Heart right ventricle (tissue), 16 donors: Measurements from ENCODE around the gene TMEM62. TPM values are rescaled to one million over a fixed set of nuclear protein-coding genes. Genes with fewer than 3 reads are reported as not detected.

Experiments
- ATAC-seq, 8 donors: fragments of 200-7000 bp; cut with Tn5 transposase; one replicate each; pipeline ENCODE4 v1.9.1; 2020; ENCODE audit warnings: mild to moderate bottlenecking in 8 of 8, moderate library complexity in 8 of 8, moderate number of reproducible peaks in 1 of 8
- DNase-seq, 2 donors: peaks; one replicate each; pipeline ENCODE4 v3.0.0-alpha.2; 2020
- H3K27ac ChIP-seq, 10 donors: fragments of 200-600 bp; sonication (generic) in 2 of 10; one replicate each; pipeline versions ENCODE4 v1.5.0 to v1.8.0; 2020 to 2022; ENCODE audit warnings: mild to moderate bottlenecking in 3 of 10
- H3K27me3 ChIP-seq, 7 donors: fragments of 200-600 bp; one replicate each; pipeline ENCODE4 v1.8.0; 2021 to 2022; ENCODE audit warnings: mild to moderate bottlenecking in 2 of 7
- H3K36me3 ChIP-seq, 9 donors: fragments of 200-600 bp; sonication (generic) in 1 of 9; one replicate each; pipeline versions ENCODE4 v1.5.0 to v1.8.0; 2020 to 2022; ENCODE audit warnings: mild to moderate bottlenecking in 2 of 9
- H3K4me1 ChIP-seq, 9 donors: fragments of 200-600 bp; sonication (generic) in 1 of 9; one replicate each; pipeline versions ENCODE4 v1.5.0 to v1.8.0; 2020 to 2022; ENCODE audit warnings: mild to moderate bottlenecking in 4 of 9
- H3K4me3 ChIP-seq, 10 donors: fragments of 200-600 bp; sonication (generic) in 2 of 10; one replicate each; pipeline versions ENCODE4 v1.5.0 to v1.8.0; 2020 to 2022; ENCODE audit warnings: mild to moderate bottlenecking in 7 of 10, moderate library complexity in 2 of 10
- H3K9me3 ChIP-seq, 11 donors: fragments of 200-600 bp in 10 of 11; sonication (generic) in 2 of 11; one replicate each; pipeline versions ENCODE4 v1.5.0 to v1.8.0; 2013 to 2022; ENCODE audit warnings: mild to moderate bottlenecking in 2 of 11, control low read depth in 1 of 11, moderate library complexity in 1 of 11
- CTCF ChIP-seq, 9 donors: fragments of 200-600 bp; sonication (generic) in 2 of 9; IDR thresholded peaks; one replicate each; pipeline versions ENCODE4 v1.5.0 to v1.8.0; 2021 to 2022; ENCODE audit warnings: antibody characterized with exemption in 9 of 9, mild to moderate bottlenecking in 5 of 9, moderate library complexity in 1 of 9
- WGBS, 2 donors: extraction: QIAGEN DNeasy Blood & Tissue Kit; methylation state at CpG; one replicate each; pipeline ENCODE4 v1.1.7; 2013; ENCODE audit warnings: inconsistent platforms in 1 of 2; 5-methylcytosine and 5-hydroxymethylcytosine counted together
- intact Hi-C, 10 donors: fragments of 100-400 bp; cut with DNase I; formaldehyde crosslinking; loops; one replicate each; pipeline versions ENCODE4 v1.11.1 to v1.14.2; 2022
- polyA plus RNA-seq, 2 donors: library from polyadenylated mRNA; stranded (reverse); fragments of 200-250 nt; gene quantifications; one replicate each; pipeline ENCODE4 v1.2.3, GENCODE V29; 2013
- total RNA-seq, 10 donors: library from RNA; stranded (reverse); fragmentation: NEBNext Ultra II Directional in 3 of 10; extraction: Animal tissue kit (Norgen Biotek cat#: 25700) in 3 of 10; gene quantifications; one replicate each; pipeline versions ENCODE4 v1.2.1 to v1.2.4, GENCODE V29; 2021 to 2023
- donor health status: Arrhythmogenic right ventricular cardiomyopathy.
- donor health status: ischemic (EF 13 %, LVEDD 7.1; RV severe dilation, severe dysfunction).
- donor health status: healthy with polysubstance abuse.
- donor health status: DM: no; HTN: yes; CAD: no.
- donor health status: DM: no; HTN: no; CAD: no.
- donor health status: ischemic (EF 25% LVEDD 6.9; RV normal size, moderate dysfunction).
- donor health status: ischemic (EF 25% LVEDD 5.7; RV mildly dilated, moderate dysfunction).
- donor health status: healthy.
- donor health status: DM: yes; HTN: yes; CAD: no.
- donor health status: Ischemic cardiomyopathy.
- donor health status: ischemic (EF 35%, LVEDD 5.7; RV mildly dilated, moderate dysfunction).
- donor health status: nonischemic (EF 11% LVEDD 7.7; RV severe dilation, severe dysfunction).
- donor health status: DM: yes; HTN: yes; CAD: no.
- donor health status: PGD.
- donor health status: ischemic (EF 29% LVEDD 5.4; RV normal size, mild dysfunction).
- donor health status: nonischemic (EF 23%, LVEDD 6.1; RV moderate dilation, normal function).

Gene TMEM62
- total and polyA plus RNA-seq, 12 donors = 7.6 to 13.9 (median 11.7) TPM

- H3K27ac ChIP-seq = no peak overlapping the region
- intact Hi-C loops = no loop called here
- H3K36me3 ChIP-seq = peaks cover 0 to 76% (median 25%) of the 10 kb centered on the region in 9 donors
- ATAC-seq (no peak), DNase-seq (no peak)
- H3K27me3 ChIP-seq = no peaks in the 10 kb centered on the region
- WGBS, 2 donors = 92 to 95% methylated on average over 5 of the region's 5 CpGs
- no peak overlapping the region for H3K4me3 ChIP-seq
- peaks cover 0 to 25% (median 0%) of the 10 kb centered on the region in 9 donors for H3K4me1 ChIP-seq
- peaks cover 0 to 3% (median 0%) of the 10 kb centered on the region in 11 donors for H3K9me3 ChIP-seq
- TF ChIP-seq CTCF (IDR thresholded peaks at IDR 0.05) = no peak
These were observed 12.8 kb downstream of the TMEM62 start for GRCh38 chr15:43146184-43146583.

- WGBS, 2 donors = 87 to 90% methylated on average over 5 of the region's 5 CpGs
- no peak for DNase-seq
- ATAC-seq = no peak
- H3K27me3 ChIP-seq = no peaks in the 10 kb centered on the region
- no peak for TF ChIP-seq CTCF (IDR thresholded peaks at IDR 0.05)
- H3K36me3 ChIP-seq = peaks cover 0 to 100% (median 57%) of the 10 kb centered on the region in 9 donors
- no peak overlapping the region for H3K4me3 ChIP-seq
- H3K27ac ChIP-seq = peak overlapping the region in 1 of 10 donors; percentile 45
- H3K4me1 ChIP-seq = peaks cover 0 to 7% (median 0%) of the 10 kb centered on the region in 9 donors
- intact Hi-C loops = loop anchor here in 1 of 10 donors (10.0 kb wide), 1 partner anchor 96 kb away; no protein-coding TSS in a partner anchor
- no peaks in the 10 kb centered on the region for H3K9me3 ChIP-seq
These were observed 17.0 kb downstream of the TMEM62 start for GRCh38 chr15:43150191-43150929.

- no peak for TF ChIP-seq CTCF (IDR thresholded peaks at IDR 0.05)
- 90 to 91% methylated on average over 2 of the region's 2 CpGs for WGBS, 2 donors
- intact Hi-C loops = loop anchor here in 1 of 10 donors (10.0 kb wide), 1 partner anchor 97 kb away; no protein-coding TSS in a partner anchor
- Histone ChIP-seq H3K4me1 (peaks cover 0 to 7% (median 0%) of the 10 kb centered on the region in 9 donors), H3K4me3 (no peak overlapping the region), H3K9me3 (no peaks in the 10 kb centered on the region), H3K27ac (no peak overlapping the region), H3K27me3 (no peaks in the 10 kb centered on the region), H3K36me3 (peaks cover 0 to 100% (median 56%) of the 10 kb centered on the region in 9 donors)
- DNase-seq = no peak
- ATAC-seq = no peak
These were observed 18.3 kb downstream of the TMEM62 start for GRCh38 chr15:43151688-43152087.

- peaks cover 0 to 100% (median 51%) of the 10 kb centered on the region in 9 donors for H3K36me3 ChIP-seq
- intact Hi-C loops = loop anchor here in 1 of 10 donors (10.0 kb wide), 1 partner anchor 98 kb away; no protein-coding TSS in a partner anchor
These were observed 19.9 kb downstream of the TMEM62 start for GRCh38 chr15:43153269-43153668.

More at GRCh38 chr15:43153269-43153668, 19.9 kb downstream of the TMEM62 start:
- Histone ChIP-seq H3K4me3 (no peak overlapping the region), H3K9me3 (no peaks in the 10 kb centered on the region), H3K27ac (no peak overlapping the region), H3K4me1 (peaks cover 0 to 7% (median 0%) of the 10 kb centered on the region in 9 donors), H3K27me3 (no peaks in the 10 kb centered on the region)
- no peak for TF ChIP-seq CTCF (IDR thresholded peaks at IDR 0.05)
- DNase-seq = no peak
- ATAC-seq = no peak
